GM11168 (cell line): Measurements from ENCODE around the gene GRIK4.

ENCODE experiments used
- in situ Hi-C: fragments of 300-500 bp; cut with MboI; formaldehyde crosslinking; loops from one replicate; pipeline ENCODE4 v1.12.0; 2022; ENCODE audit warnings: low sequenced_read_pairs; ENCODE audit not compliant: unreplicated experiment

GRIK4 gene

DNA sequence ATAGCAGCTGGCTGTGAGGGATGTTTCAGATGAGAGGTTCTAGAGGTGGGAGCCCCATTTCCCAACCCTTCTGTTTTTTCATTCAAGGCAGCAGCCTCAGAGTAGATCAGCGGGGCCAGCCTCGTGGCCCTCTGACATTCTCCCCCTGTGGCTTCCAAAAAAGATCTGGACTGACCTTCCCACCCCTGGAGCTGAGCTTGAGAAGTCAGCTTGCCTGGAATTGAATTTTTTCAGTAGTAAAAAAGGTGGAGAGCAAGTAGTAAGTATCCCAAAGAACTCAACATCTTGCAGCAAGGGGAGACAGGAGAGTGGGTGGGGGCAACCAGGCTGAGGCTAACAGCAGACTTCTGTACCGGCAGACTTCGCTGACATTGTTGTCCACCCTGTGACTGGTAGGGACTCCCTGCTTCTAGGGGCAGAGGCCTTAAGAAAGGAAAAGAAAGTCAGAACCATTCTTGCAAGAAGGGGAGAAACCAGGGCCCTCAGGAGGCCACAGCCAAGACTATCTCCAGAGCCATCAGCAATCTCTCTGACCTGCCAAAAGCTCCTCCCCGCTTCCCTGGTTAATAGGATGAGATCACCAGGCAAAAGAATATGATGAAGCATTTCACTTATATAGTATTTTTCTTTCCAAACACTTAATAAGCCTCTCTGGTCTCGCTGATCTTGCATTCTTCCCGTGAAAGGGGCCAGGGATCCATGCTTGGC lies 2.0 kb upstream of the GRIK4 start:
- in situ Hi-C loops, result loop anchor here (5.0 to 25.0 kb wide), 3 partner anchors 178 to 435 kb away; no protein-coding TSS in a partner anchor

DNA sequence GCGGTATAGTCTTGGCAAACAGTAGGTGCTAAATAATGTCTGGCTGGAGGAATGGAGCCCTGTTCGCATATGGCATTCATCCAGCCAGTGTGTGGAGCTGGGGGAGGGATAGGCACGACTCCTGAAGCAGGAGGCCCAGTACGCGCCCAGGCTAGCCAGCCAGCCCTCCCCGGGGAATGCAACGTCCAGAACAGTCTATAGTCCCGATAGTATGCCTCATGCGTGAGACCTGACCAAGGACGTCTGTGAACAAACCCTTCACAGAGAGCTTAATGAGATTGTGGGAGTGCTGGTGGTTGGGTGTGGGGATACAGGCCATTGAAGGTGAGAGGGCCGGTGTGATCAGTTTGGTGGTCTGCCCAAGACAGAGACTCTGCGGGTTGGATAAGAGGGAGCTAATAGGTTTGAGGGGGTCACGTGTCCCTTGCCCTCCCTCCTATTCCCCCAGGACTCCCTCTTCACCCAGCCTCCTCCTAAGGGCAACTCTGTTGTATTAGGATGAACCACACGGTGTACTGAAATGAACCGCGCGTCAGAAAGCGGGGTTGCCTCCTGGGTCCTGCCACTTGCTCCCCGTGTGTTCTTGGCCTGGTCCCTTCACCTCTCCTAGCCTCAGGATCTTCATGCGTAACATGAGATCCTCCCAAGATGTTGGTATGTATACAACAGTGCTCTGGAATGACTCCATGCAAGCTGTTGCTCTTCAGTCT lies 987 bp upstream of the GRIK4 start:
- in situ Hi-C loops, result loop anchor here (10.0 to 25.0 kb wide), 2 partner anchors 302 to 434 kb away; no protein-coding TSS in a partner anchor

DNA sequence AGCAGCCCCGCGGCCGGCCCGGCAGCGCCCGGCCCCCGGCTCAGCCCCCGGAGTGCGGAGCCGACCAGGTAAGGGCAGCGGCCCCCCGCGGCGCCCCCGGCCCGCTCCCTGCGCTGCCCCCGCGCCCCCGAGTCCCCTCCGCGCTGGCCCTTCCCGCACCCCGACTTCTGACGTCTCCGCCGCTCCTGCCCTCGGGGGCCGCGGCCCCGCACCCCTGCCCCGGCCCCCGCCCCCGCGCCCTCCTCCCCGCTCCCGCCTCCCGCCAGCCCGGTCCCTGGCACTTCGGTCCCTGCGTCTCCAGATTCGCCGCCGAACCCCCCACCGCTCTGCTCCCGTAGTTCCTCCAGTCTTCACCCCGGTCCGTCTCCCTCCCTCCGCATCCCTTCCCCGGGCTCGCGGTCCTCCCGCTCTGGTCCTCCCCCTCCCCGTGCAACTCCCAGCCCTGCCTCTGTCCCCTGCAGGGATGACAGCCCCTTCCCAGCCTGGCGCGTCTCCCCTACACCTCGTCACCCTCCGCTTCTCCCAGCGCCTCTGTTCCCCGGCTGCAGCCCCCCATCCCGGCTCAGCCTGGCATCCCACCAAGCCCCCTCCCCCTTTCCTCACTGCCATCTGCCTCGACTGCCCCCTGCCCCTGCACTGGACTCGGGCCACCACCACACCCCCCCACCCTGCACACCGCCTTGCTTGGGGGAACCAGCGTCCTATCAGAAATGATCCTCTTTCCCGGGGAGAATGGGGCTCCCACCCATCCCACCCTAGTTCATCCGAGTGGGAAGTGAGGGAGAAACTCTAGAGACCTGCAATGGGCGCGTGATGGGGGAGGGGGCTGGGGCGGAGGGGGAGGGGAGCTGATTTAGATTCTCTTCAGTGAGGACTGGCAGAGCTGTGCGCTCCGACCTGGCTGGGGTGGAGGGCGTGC lies 531 bp downstream of the GRIK4 start:
- in situ Hi-C loops, result loop anchor here (10.0 to 25.0 kb wide), 2 partner anchors 300 to 433 kb away; no protein-coding TSS in a partner anchor

DNA sequence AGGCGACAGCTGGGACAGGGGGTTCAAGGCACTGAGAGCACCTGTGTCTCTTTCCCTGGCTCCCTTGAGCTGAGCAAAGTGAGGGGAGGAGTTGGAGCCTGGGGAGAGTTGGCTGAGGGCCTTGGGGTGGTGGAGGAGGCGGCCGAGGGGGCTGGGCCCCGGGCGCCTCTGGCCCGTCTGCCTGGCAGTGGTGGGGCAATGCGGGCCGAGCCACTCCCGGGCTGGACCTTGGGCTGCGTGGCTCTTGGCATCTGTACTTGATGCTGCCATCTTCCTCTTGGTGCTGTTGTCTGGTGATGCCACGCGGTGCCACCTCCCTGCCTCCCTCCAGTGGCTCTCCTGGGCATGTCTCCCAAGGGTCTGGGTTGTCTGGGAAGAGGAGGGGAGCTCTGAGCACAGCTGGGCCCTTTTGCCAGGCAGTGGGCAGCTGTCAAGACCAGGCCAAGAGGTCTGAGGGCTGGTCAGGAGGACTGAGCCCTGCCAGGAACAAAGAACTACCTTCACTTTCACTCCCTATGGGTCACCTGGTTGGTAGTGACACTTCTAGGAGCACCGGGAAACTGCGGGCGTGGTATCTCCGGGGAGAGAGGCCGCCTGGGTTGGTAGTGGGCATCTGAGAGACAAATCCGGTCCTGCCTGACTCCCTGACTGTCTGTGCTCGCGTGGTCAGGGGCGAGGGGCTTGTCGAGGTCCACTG lies 1.3 kb downstream of the GRIK4 start:
- in situ Hi-C loops, result loop anchor here (10.0 to 25.0 kb wide), 2 partner anchors 299 to 432 kb away; no protein-coding TSS in a partner anchor

GRCh38 chr11:120513436-120514315 lies 2.1 kb downstream of the GRIK4 start:
- in situ Hi-C loops, result loop anchor here (10.0 to 25.0 kb wide), 2 partner anchors 299 to 431 kb away; no protein-coding TSS in a partner anchor

- in situ Hi-C loops, result loop anchor here (10.0 to 25.0 kb wide), 2 partner anchors 298 to 430 kb away; no protein-coding TSS in a partner anchor
Measured at GRCh38 chr11:120514541-120515121, 3.1 kb downstream of the GRIK4 start.

DNA sequence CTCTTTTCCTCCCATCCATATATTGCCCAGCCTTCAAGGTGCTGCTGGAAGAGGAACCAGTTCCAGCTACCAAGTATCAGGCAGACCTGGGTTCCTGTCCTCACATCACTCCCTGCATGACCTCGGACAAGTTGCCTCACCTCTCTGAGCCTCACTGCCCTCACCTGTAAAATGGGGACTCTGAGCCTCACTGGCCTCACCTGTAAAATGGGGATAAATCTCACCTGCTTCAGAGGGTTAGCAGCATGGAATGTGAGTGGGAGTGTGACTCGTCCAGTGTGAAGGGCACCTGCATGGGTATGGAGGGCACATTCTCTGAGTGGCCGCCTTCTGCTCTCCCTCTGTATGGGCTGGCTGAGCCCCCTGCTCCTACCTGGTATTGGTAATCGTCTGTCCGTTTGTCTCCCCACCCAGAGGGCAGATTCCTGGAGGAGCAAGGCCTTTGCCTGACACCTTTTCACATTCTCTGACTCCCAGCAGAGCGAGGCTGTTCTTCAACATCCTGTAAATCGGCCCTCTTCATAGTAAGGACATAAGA lies 3.7 kb downstream of the GRIK4 start:
- in situ Hi-C loops, result loop anchor here (10.0 to 25.0 kb wide), 2 partner anchors 297 to 430 kb away; no protein-coding TSS in a partner anchor

DNA sequence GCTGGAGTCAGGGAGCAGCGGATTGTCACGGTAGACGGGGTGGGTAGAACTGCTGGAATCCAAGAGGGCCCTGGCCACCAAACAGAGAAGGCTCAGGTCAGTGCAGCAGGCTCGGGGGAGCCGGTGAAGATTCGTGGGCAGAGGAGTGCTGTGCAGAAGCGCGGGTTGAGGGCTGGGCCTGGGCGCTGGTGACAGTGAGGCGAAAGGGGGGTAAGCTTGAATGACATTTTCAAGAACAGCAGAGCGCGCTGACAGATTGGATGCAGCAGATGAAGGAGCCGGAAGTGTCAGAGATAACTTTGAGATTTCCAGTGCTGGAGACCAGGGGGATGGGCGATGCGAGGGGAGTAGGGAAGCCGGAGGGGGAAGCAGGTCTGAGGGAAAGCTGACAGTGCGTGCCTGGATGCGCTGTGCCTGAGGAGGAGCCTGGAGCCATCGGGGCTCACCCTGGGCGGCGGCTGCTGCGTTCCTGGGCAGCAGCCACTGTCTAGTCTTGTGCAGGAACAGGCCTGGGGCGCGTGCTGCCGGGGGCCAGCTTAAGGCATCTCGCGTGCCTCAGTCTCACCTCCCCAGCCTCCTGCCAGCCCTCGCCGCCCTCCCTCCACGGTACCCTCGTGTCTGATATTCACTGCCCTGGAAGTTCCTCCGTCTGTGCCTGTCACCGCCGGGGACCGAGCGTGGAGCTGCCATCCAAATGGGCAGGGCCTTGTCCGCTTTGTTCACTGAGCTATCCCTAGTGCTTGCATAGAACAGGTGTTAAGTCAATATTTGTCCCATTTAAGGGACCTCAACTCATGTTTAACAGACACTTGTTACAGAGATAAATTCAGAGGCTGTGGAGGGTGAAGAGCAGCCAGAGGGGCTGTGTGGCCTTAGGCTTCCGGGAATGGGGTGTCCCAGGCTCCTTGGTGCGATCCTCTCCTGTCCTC lies 5.2 kb downstream of the GRIK4 start:
- in situ Hi-C loops, result loop anchor here (10.0 to 25.0 kb wide), 2 partner anchors 296 to 428 kb away; no protein-coding TSS in a partner anchor

DNA sequence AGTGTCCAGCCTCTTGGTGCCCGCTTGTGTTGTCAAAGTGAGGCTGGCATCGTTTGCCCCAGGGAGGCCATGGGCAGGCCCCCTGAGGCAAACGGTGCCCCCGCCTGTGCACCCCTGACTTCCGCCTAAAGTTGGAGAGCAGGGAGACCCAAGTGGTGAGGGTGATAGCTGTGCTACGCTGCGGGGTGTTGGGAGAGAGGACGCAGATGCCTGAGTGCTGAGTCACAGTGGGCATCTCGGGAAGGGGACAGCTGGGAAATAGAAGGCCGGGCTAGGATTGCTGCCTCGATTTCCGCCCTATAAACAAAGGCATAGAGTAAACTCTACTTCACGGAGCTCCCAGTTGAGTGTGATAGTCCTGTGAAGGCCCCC lies 5.8 kb downstream of the GRIK4 start:
- in situ Hi-C loops, result loop anchor here (10.0 to 25.0 kb wide), 2 partner anchors 295 to 427 kb away; no protein-coding TSS in a partner anchor

DNA sequence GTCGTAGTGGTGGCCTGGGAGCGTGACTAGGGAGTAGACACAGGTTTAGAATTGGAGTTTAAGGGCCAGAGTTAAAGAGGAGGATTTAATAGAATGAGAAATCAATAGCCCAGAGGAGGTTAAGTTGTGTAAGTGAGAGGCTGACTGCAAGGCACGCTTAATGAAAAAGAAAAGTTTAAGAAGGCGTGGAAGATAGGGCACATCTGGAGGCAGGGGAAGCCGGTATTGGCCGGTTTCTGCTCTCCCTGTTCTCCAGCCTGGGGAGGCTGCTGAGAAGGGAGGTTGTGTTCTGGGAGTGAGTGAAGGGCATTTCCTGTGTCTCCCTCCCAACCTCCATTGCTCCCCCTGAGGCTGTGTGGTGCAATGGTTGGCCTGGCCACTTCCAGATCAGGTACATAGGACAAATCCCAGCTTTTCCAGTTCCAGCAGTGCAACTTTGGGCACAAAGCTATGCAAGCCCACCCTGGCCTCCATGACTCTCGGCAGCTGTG lies 6.3 kb downstream of the GRIK4 start:
- in situ Hi-C loops, result loop anchor here (10.0 to 25.0 kb wide), 2 partner anchors 294 to 427 kb away; no protein-coding TSS in a partner anchor

DNA sequence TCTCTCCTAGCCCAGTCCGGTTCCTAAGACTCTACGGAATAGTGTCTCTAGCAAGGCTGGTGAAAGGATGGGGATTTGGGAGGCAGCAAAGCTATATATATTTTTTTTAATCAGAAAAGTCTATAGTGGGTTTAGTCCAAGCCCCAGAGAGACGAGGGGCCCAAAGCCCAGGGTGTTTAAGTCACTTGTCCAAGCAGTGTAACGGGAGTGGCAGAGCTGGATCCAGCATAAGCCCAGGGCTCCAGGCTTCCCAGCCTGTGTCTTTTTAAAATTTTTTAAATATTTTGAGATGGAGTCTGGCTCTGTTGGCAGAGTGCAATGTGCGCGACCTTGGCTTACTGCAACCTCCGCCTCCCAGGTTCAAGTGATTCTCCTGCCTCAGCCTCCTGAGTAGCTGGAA lies 6.8 kb downstream of the GRIK4 start:
- in situ Hi-C loops, result loop anchor here (10.0 to 25.0 kb wide), 2 partner anchors 294 to 426 kb away; no protein-coding TSS in a partner anchor

GRCh38 chr11:120519474-120519873 lies 7.9 kb downstream of the GRIK4 start:
- in situ Hi-C loops, result loop anchor here (10.0 to 25.0 kb wide), 2 partner anchors 293 to 425 kb away; no protein-coding TSS in a partner anchor

- in situ Hi-C loops, result loop anchor here (25.0 kb wide), 1 partner anchor 292 kb away; no protein-coding TSS in a partner anchor
Measured at GRCh38 chr11:120520091-120520822, 8.7 kb downstream of the GRIK4 start.

GRCh38 chr11:120521176-120521575 lies 9.6 kb downstream of the GRIK4 start:
- in situ Hi-C loops, result loop anchor here (25.0 kb wide), 1 partner anchor 291 kb away; no protein-coding TSS in a partner anchor

GRCh38 chr11:120522021-120522420 lies 10.5 kb downstream of the GRIK4 start:
- in situ Hi-C loops, result loop anchor here (25.0 kb wide), 1 partner anchor 290 kb away; no protein-coding TSS in a partner anchor
